GM12878 (cell line): ENCODE results near the gene AKAP17A. TPM values are rescaled to one million over a fixed set of nuclear protein-coding genes. Genes with fewer than 3 reads are reported as not detected.

Experiments used
- BHLHE40 ChIP-seq, 2 experiments: fragments of 450-650 bp in 1 of 2; IDR thresholded peaks; 2 replicates each; pipeline ENCODE4 v1.6.1; 2011 to 2017; ENCODE audit warnings: low read depth in 2 of 2, borderline replicate concordance in 1 of 2, improper control_type of control experiment in 1 of 2, low read length in 1 of 2, mild to moderate bottlenecking in 1 of 2
- BRCA1 ChIP-seq: IDR thresholded peaks from 2 replicates; pipeline ENCODE4 v1.6.1; 2011; ENCODE audit warnings: low read depth, low read length, improper control_type of control experiment
- HDGF ChIP-seq: fragments of 450-650 bp; IDR thresholded peaks from 2 replicates; pipeline ENCODE4 v1.6.1; 2016; ENCODE audit warnings: antibody characterized with exemption
- IKZF1 ChIP-seq: fragments of 450-650 bp; conservative IDR thresholded peaks from 2 replicates; pipeline ENCODE4 v1.6.1; 2017; ENCODE audit warnings: antibody characterized with exemption, mild to moderate bottlenecking
- IKZF2 ChIP-seq, 2 experiments: fragments of 450-650 bp; IDR thresholded peaks; 2 replicates each; pipeline ENCODE4 v1.6.1; 2017; ENCODE audit warnings: mild to moderate bottlenecking in 2 of 2, moderate library complexity in 2 of 2
- NR2F1 ChIP-seq: fragments of 450-650 bp; conservative IDR thresholded peaks from 2 replicates; pipeline ENCODE4 v1.6.1; 2017; ENCODE audit warnings: mild to moderate bottlenecking
- PKNOX1 ChIP-seq: fragments of 450-650 bp; IDR thresholded peaks from 2 replicates; pipeline ENCODE4 v1.6.1; 2016; ENCODE audit warnings: mild to moderate bottlenecking
- POLR2AphosphoS5 ChIP-seq: IDR thresholded peaks from 2 replicates; pipeline ENCODE4 v1.6.1; 2011; ENCODE audit warnings: mild to moderate bottlenecking, low read length, inconsistent platforms
- RELB ChIP-seq: fragments of 450-650 bp; IDR thresholded peaks from 2 replicates; pipeline ENCODE4 v1.6.1; 2017; ENCODE audit warnings: low read depth, mild to moderate bottlenecking, moderate library complexity
- RUNX3 ChIP-seq: IDR thresholded peaks from 2 replicates; pipeline ENCODE4 v1.6.1; 2012; ENCODE audit warnings: low read length, inconsistent platforms
- SP1 ChIP-seq: IDR thresholded peaks from one replicate; pipeline ENCODE4 v1.6.1; 2011; ENCODE audit warnings: low read depth, low read length
- YY1 ChIP-seq: IDR thresholded peaks from 2 replicates; pipeline ENCODE4 v1.6.1; 2011; ENCODE audit warnings: low read depth, mild to moderate bottlenecking, low read length
- ZBED1 ChIP-seq: IDR thresholded peaks from 2 replicates; pipeline ENCODE4 v1.6.1; 2016; ENCODE audit warnings: borderline replicate concordance
- ZNF217 ChIP-seq: fragments of 450-650 bp; IDR thresholded peaks from 2 replicates; pipeline ENCODE4 v1.6.1; 2017; ENCODE audit warnings: antibody characterized with exemption, mild to moderate bottlenecking
- ZNF687 ChIP-seq: fragments of 450-650 bp; IDR thresholded peaks from 2 replicates; pipeline ENCODE4 v1.6.1; 2017; ENCODE audit warnings: mild to moderate bottlenecking, moderate library complexity
- polyA plus RNA-seq, 11 experiments: library from polyadenylated mRNA; depleted of rRNA in 4 of 11; unstranded in 6 of 11; stranded (reverse) in 5 of 11; fragments of >200 nt; fragmentation: Nextera tagmentation in 4 of 11; fragmentation: Illumina TruSeq in 1 of 11; extraction: Ambion mirVana in 4 of 11; extraction: Trizol in 1 of 11; gene quantifications; 1 replicate in 1 of 11; 2 replicates in 10 of 11; pipeline versions ENCODE4 v1.2.1 to v1.2.3, GENCODE V29; 2011 to 2016; ENCODE audit warnings: inconsistent platforms in 2 of 11, missing spikeins in 2 of 11, low read depth in 1 of 11
- total RNA-seq, 4 experiments: library from RNA; depleted of rRNA in 3 of 4; stranded (reverse); fragments of >200 nt in 3 of 4; fragmentation: Illumina TruSeq in 1 of 4; extraction: Trizol in 1 of 4; gene quantifications; 2 replicates each; pipeline versions ENCODE4 v1.2.1 to v1.2.3, GENCODE V29; 2013 to 2021

AKAP17A gene
- total and polyA plus RNA-seq, 10 of the 15 experiments (the other 5 are each of a cell fraction or from before 2014, with no cell fraction given): 3.0 to 55.8 (median 25.5) TPM

DNA sequence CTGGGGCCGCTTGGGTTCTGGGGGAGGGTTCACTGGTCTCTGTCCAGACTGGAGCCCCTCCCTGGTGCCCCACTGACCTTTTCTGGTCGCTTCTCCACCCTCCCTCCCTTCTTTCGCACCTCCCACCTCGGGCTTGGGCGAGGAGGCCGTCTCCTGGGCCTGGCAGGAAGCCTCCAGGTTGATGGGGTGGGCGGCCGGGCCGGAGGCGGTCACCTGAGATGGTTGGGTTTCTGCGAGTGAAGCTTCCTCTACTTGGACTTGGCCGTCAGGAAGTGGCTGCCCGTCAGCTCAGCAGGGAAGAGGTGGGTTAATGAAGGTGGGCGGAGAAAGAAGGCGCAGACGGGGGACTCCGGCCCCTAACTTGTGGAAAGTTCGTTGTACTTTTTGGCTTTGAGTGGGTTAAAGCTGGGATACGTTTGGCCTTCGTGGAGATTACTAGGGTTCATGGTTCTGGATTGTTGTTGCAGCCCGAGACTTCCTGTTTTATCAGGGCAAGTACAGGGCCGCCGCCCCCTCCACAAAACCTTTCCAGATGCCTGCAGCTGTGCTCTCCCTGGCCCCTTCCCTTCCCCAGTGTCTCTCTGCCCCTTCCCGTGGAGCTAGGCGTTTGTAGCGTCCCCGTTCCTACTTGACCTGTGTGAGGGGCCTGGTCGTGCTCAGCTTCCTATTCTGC, 1.2 kb downstream of the AKAP17A start (continued):
- TF ChIP-seq ZNF687 (no peak), IKZF2 (IDR thresholded peaks at IDR 0.05) (peak in 1 of 2 experiments; percentile 23; a peak in 2 of 4 replicates), RUNX3 (peak; percentile 42; the same call in 1 of the 2 replicates), PKNOX1 (peak; percentile 51), ZNF217 (no peak), BHLHE40 (IDR thresholded peaks at IDR 0.05; ENCODE audit: borderline replicate concordance in 1 of 2, low read depth in 2 of 2, low read length in 1 of 2) (peak; percentile 18 to 46; a peak in 1 of 4 replicates), SP1 (peak; percentile 4), BRCA1 (no peak), RELB (peak; percentile 32; the same call in 1 of the 2 replicates), YY1 (0 out of 2 replicates have a peak, but pooled peaks have one; percentile 17), ZBED1 (no peak), HDGF (no peak), POLR2AphosphoS5 (0 out of 2 replicates have a peak, but pooled peaks have one; percentile 70), IKZF1 (peak; percentile 57; the same call in 1 of the 2 replicates), NR2F1 (peak; percentile 83)
